AG04449 (cell line): ENCODE measurements around the gene SKP2.
"Not testable (repeated sequence)": the region's sequence is repeated elsewhere in the genome, so short reads cannot be mapped to it uniquely, and the experiment has no call there.

Experiments
- CTCF ChIA-PET: fragments of 350-600 bp; formaldehyde crosslinking; extraction: SDS; loops from one replicate; lab custom pipeline; 2021; ENCODE audit warnings: antibody characterized with exemption; lab: Yijun Ruan, JAX
- POLR2A ChIA-PET: fragments of 400-600, 350-600 bp; formaldehyde crosslinking; extraction: SDS; loops from one replicate; lab custom pipeline; 2020; ENCODE audit warnings: antibody characterized with exemption, inconsistent platforms; lab: Yijun Ruan, JAX
- DNase-seq: peaks from one replicate; pipeline ENCODE4 v3.0.0-alpha.2; 2010; ENCODE audit warnings: low read depth, low spot score
- H3K4me3 ChIP-seq: 2 replicates; pipeline ENCODE4 v1.5.1; 2011; ENCODE audit warnings: low read depth, mild to moderate bottlenecking, control low read depth, low read length
- CTCF ChIP-seq: IDR thresholded peaks from one replicate; pipeline ENCODE4 v1.5.1; 2011; ENCODE audit warnings: mild to moderate bottlenecking, moderate library complexity, low read length, control low read depth, inconsistent platforms; ENCODE audit not compliant: insufficient read depth; ENCODE audit errors: missing control alignments

The SKP2 gene

GRCh38 chr5:36179950-36180349, 28.0 kb downstream of the SKP2 start:
- CTCF ChIA-PET: interaction anchor here (0.9 to 3.5 kb wide), 4 partner anchors 19 to 219 kb away, joined by 3 to 32 read pairs (median 10); partner anchors contain the start of gene NADK2
- no peak overlapping the region for H3K4me3 ChIP-seq
- no peak for TF ChIP-seq CTCF
- DNase-seq: no peak
- POLR2A ChIA-PET: no interaction called here

GRCh38 chr5:36180556-36181350, 28.8 kb downstream of the SKP2 start:
- no peak for DNase-seq
- TF ChIP-seq CTCF: no peak
- ChIA-PET CTCF (interaction anchor here (0.9 to 3.5 kb wide), 3 partner anchors 61 to 218 kb away, joined by 3 to 32 read pairs (median 5); partner anchors contain the start of gene NADK2), POLR2A (no interaction called here)
- no peak overlapping the region for H3K4me3 ChIP-seq

- POLR2A ChIA-PET: no interaction called here
- TF ChIP-seq CTCF: no peak
Observed at GRCh38 chr5:36181774-36182173, 29.9 kb downstream of the SKP2 start.

GRCh38 chr5:36184408-36184807, 32.5 kb downstream of the SKP2 start:
- POLR2A ChIA-PET, H3K4me3 ChIP-seq, DNase-seq: not testable (repeated sequence)
- CTCF ChIA-PET: interaction anchor here (1.2 to 1.3 kb wide), 2 partner anchors 11 to 58 kb away, joined by 3 to 5 read pairs; partner anchors contain the start of gene NADK2

More at GRCh38 chr5:36181774-36182173, 29.9 kb downstream of the SKP2 start:
- no peak for DNase-seq
- H3K4me3 ChIP-seq: no peak overlapping the region
- CTCF ChIA-PET: no interaction called here

GRCh38 chr5:36193746-36194145, 41.8 kb downstream of the SKP2 start:
- H3K4me3 ChIP-seq: no peak overlapping the region
- ChIA-PET CTCF (interaction anchor here (0.6 kb wide), 1 partner anchor 16 kb away, joined by 3 read pairs; no protein-coding TSS in a partner anchor), POLR2A (no interaction called here)
- DNase-seq: no peak
- TF ChIP-seq CTCF: no peak

- DNase-seq: no peak
- TF ChIP-seq CTCF: no peak
- CTCF ChIA-PET: interaction anchor here (3.1 kb wide), 1 partner anchor 20 kb away, joined by 13 read pairs; no protein-coding TSS in a partner anchor
- H3K4me3 ChIP-seq: no peak overlapping the region
- POLR2A ChIA-PET: no interaction called here
Observed at GRCh38 chr5:36198281-36198680, 46.4 kb downstream of the SKP2 start.

- CTCF ChIA-PET: interaction anchor here (1.0 to 3.1 kb wide), 3 partner anchors 20 to 37 kb away, joined by 3 to 13 read pairs (median 7); no protein-coding TSS in a partner anchor
- POLR2A ChIA-PET, H3K4me3 ChIP-seq, DNase-seq: not testable (repeated sequence)
Observed at GRCh38 chr5:36198783-36199182, 46.9 kb downstream of the SKP2 start.
